GM06990 (cell line): ENCODE results near the gene NME3.

Source experiments
- DNase-seq: peaks from one replicate; pipeline ENCODE4 v3.0.0-alpha.2; 2011; ENCODE audit not compliant: insufficient read length; ENCODE audit errors: extremely low read depth
- H3K27me3 ChIP-seq: replicated peaks from 2 replicates; pipeline ENCODE4 v1.6.0; 2011; ENCODE audit warnings: low read length; ENCODE audit not compliant: control insufficient read depth, insufficient read depth
- H3K36me3 ChIP-seq: 2 replicates; pipeline ENCODE4 v1.5.1; 2011; ENCODE audit warnings: low read length; ENCODE audit not compliant: control insufficient read depth, insufficient read depth
- H3K4me3 ChIP-seq: replicated peaks from 2 replicates; pipeline ENCODE4 v1.5.1; 2011; ENCODE audit warnings: low read depth, mild to moderate bottlenecking, control low read depth, low read length
- CTCF ChIP-seq: IDR thresholded peaks from 2 replicates; pipeline ENCODE4 v1.5.1; 2011; ENCODE audit warnings: low read length, control low read depth, mild to moderate bottlenecking, inconsistent platforms; ENCODE audit not compliant: insufficient read depth, poor library complexity, severe bottlenecking

The NME3 gene

GRCh38 chr16:1789643-1790045, 18.3 kb upstream of the NME3 start:
- peak; percentile 6 for DNase-seq
- H3K36me3 ChIP-seq, result peaks cover 13% of the 10 kb centered on the region
- no peak overlapping the region for H3K4me3 ChIP-seq
- no peaks in the 10 kb centered on the region for H3K27me3 ChIP-seq
- no peak for TF ChIP-seq CTCF

- no peaks in the 10 kb centered on the region for H3K27me3 ChIP-seq
- H3K36me3 ChIP-seq, result peaks cover 13% of the 10 kb centered on the region
- TF ChIP-seq CTCF, result no peak
- no peak overlapping the region for H3K4me3 ChIP-seq
- peak; percentile 4 for DNase-seq
These were observed 17.4 kb upstream of the NME3 start for GRCh38 chr16:1788708-1789100.

GRCh38 chr16:1788095-1788707, 16.9 kb upstream of the NME3 start:
- no peak for TF ChIP-seq CTCF
- no peaks in the 10 kb centered on the region for H3K27me3 ChIP-seq
- no peak overlapping the region for H3K4me3 ChIP-seq
- peak; percentile 7 for DNase-seq
- H3K36me3 ChIP-seq, result peaks cover 13% of the 10 kb centered on the region

- no peak for TF ChIP-seq CTCF
- H3K4me3 ChIP-seq, result no peak overlapping the region
- peaks cover 13% of the 10 kb centered on the region for H3K36me3 ChIP-seq
- H3K27me3 ChIP-seq, result no peaks in the 10 kb centered on the region
- peak; percentile 9 for DNase-seq
These were observed 16.2 kb upstream of the NME3 start for GRCh38 chr16:1787322-1788094.

- no peak for DNase-seq
- Histone ChIP-seq H3K36me3 (peaks cover 13% of the 10 kb centered on the region), H3K27me3 (no peaks in the 10 kb centered on the region), H3K4me3 (no peak overlapping the region)
- no peak for TF ChIP-seq CTCF
These were observed 15.6 kb upstream of the NME3 start for GRCh38 chr16:1787056-1787321.
